ENCODE data around the gene LEMD2.

Gene LEMD2

GRCh38 chr6:33830635-33831240, 41.8 kb upstream of the LEMD2 start:
- no peak overlapping the region for H3K4me3 ChIP-seq (replicated peaks; ENCODE audit: low read depth, low read length)
- DNase-seq (ENCODE audit: extremely low read depth, low read depth): no peak
- TF ChIP-seq, protein P1, sequence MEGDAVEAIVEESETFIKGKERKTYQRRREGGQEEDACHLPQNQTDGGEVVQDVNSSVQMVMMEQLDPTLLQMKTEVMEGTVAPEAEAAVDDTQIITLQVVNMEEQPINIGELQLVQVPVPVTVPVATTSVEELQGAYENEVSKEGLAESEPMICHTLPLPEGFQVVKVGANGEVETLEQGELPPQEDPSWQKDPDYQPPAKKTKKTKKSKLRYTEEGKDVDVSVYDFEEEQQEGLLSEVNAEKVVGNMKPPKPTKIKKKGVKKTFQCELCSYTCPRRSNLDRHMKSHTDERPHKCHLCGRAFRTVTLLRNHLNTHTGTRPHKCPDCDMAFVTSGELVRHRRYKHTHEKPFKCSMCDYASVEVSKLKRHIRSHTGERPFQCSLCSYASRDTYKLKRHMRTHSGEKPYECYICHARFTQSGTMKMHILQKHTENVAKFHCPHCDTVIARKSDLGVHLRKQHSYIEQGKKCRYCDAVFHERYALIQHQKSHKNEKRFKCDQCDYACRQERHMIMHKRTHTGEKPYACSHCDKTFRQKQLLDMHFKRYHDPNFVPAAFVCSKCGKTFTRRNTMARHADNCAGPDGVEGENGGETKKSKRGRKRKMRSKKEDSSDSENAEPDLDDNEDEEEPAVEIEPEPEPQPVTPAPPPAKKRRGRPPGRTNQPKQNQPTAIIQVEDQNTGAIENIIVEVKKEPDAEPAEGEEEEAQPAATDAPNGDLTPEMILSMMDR (IDR thresholded peaks at IDR 0.05; ENCODE audit: low read depth, low read length, missing control alignments): no peak

DNA sequence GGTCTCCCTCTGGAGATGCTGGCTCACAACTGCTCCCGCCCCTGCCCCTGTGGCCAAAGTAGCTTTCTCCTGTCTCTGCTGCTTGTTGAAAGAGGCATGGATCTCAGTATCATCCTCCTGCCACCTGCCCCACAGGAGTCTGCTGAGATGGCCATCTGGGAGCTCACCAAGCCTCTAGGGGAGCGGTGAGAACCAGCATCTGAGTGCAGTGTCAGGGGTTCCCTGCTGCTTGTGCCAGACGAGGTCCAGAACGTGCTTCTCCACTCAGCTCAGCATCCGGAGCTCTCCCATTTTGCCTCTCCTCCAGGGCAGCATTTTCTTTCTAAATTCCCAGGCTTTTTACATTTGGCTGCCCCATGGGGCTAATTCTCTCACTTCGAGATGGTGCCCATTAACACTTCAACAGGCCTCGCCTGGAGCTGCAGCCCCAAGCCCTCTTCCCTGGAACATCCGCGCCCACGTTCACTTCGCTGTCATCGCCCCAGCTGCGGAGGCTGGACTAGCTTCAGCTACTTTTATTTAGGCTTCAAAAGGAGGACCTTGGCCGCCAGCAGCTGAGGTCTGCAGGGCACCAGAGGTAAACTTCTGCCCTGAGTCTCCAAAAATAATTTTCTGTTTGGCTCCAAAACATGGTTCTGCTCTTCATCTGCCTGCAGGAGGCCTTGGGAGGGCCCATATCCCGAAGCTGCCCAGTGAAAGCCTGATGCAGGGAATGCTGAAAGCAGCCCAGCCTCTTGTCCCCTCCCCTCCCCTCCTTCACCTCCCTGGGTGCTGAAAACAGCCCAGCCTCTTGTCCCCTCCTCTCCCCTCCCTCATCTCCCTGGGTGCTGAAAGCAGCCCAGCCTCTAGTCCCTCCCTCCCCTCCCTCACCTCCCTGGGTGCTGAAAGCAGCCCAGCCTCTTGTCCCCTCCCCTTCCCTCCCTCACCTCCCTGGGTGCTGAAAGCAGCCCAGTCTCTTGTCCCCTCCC, 40.1 kb upstream of the LEMD2 start:
- TF ChIP-seq, protein P1 (IDR thresholded peaks at IDR 0.05; ENCODE audit: low read depth, low read length, missing control alignments): no peak
- H3K4me3 ChIP-seq (replicated peaks; ENCODE audit: low read depth, low read length): no peak overlapping the region
- DNase-seq (ENCODE audit: extremely low read depth, low read depth): no peak

DNA sequence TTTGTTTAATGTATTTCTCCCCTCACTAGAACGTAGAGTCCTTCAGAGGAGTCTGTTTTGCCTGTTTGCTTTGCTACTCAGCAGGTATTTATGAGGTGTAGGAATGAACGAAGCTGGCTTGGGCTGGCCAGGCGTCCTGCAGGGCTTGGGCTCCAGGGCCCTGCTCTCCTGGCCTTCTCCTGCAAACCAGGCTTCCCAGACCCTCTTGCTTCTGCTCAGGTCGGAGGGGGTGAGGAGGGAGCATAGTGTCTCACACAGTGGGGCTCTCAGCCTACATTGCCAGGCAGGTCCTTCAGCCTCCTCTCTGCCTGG, 39.5 kb upstream of the LEMD2 start:
- TF ChIP-seq, protein P1 (IDR thresholded peaks at IDR 0.05; ENCODE audit: low read depth, low read length, missing control alignments): no peak
- no peak overlapping the region for H3K4me3 ChIP-seq (replicated peaks; ENCODE audit: low read depth, low read length)
- no peak for DNase-seq (ENCODE audit: extremely low read depth, low read depth)

DNA sequence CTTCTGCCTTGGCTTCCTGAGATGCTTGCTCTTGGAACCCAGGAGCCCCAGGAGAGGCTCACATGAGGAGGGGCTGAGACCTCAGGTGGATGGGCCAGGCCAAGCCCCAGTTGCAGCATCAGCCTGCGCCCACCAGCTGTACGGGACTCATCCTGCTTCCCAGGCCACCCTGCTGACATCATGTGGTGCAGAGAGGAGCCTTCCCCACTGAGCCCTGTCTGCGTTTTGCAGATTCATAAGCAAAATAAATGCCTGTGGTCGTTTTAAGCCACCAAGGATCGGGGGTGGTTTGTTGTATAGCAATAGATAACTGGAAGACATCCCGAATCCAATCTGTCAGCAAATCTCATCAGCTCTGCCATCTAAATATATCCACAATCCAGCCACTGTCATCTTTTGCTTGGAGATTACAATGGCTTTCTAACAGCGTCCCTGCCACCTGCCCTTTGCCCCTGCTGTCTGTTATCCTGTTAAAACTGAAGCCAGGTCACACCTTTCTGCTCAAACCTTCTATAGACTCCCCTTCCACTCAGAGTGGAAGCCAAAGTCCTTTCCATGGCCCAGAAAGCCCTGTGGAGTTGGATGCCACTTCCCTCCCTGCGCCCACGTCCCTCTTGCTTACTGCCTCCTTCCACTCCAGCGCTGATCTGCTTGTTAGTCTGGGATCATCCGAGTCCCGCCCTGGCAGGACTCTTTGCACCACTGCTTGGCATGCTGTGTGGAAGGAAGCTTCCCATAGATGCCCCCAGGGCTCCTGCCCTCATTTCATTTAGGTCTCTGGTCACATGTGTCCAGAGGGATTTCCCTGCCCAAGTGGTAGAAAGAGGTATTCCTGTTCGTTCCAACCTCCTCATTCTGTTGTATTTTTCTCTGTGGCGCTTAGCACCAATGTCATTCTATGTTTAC, 38.9 kb upstream of the LEMD2 start:
- no peak for DNase-seq (ENCODE audit: extremely low read depth, low read depth)

DNA sequence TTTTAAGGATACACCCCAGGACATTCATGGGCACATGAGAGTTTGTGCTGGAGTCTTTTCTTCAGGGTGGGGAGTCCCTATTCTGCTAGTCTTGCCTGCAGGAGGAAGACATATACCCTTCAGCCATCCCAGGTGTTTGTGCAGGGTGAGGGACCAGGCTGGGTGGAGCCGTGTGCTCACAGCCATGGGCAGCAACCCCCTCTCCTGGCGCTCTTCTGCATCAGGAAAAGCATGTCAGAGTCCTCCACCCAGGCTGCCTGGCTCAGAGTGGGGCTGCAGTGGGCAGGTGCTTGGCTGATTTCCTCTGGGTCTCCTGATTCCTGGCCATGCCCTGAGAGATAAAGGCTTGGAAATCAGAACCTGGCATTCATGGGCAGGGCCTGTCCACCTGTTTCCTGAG, 37.6 kb upstream of the LEMD2 start:
- DNase-seq (ENCODE audit: extremely low read depth, low read depth): no peak
- no peak overlapping the region for H3K4me3 ChIP-seq (replicated peaks; ENCODE audit: low read depth, low read length)
- TF ChIP-seq, protein P1 (IDR thresholded peaks at IDR 0.05; ENCODE audit: low read depth, low read length, missing control alignments): no peak

More for the DNA sequence above, 38.9 kb upstream of the LEMD2 start:
- no peak overlapping the region for H3K4me3 ChIP-seq (replicated peaks; ENCODE audit: low read depth, low read length)
- TF ChIP-seq, protein P1 (IDR thresholded peaks at IDR 0.05; ENCODE audit: low read depth, low read length, missing control alignments): no peak

GRCh38 chr6:33824461-33825154, 35.7 kb upstream of the LEMD2 start:
- TF ChIP-seq, protein P1 (IDR thresholded peaks at IDR 0.05; ENCODE audit: low read depth, low read length, missing control alignments): no peak
- H3K4me3 ChIP-seq (replicated peaks; ENCODE audit: low read depth, low read length): no peak overlapping the region
- DNase-seq (ENCODE audit: extremely low read depth, low read depth): no peak

Data from HFF-Myc (cell line).